Ishikawa (cell line): ENCODE data around the gene IGFBP7.

Experiments
- CEBPB ChIP-seq: IDR thresholded peaks from 2 replicates; pipeline ENCODE4 v1.6.1; 2012
- CREB1 ChIP-seq: IDR thresholded peaks from 2 replicates; pipeline ENCODE4 v1.6.1; 2012; ENCODE audit warnings: low read depth
- EGR1 ChIP-seq: IDR thresholded peaks from 2 replicates; pipeline ENCODE4 v1.6.1; 2012
- EP300 ChIP-seq: IDR thresholded peaks from 2 replicates; pipeline ENCODE4 v1.6.1; 2012; ENCODE audit warnings: borderline replicate concordance
- FOXM1 ChIP-seq: IDR thresholded peaks from 2 replicates; pipeline ENCODE4 v1.6.1; 2012; ENCODE audit warnings: low read depth, borderline replicate concordance
- NFIC ChIP-seq: IDR thresholded peaks from 2 replicates; pipeline ENCODE4 v1.6.1; 2012
- RAD21 ChIP-seq: IDR thresholded peaks from 2 replicates; pipeline ENCODE4 v1.6.1; 2012; ENCODE audit warnings: low read depth
- TAF1 ChIP-seq: IDR thresholded peaks from 2 replicates; pipeline ENCODE4 v1.6.1; 2012; ENCODE audit warnings: low read depth, mild to moderate bottlenecking
- TCF12 ChIP-seq: IDR thresholded peaks from 2 replicates; pipeline ENCODE4 v1.6.1; 2012; ENCODE audit warnings: low read depth
- TEAD4 ChIP-seq: IDR thresholded peaks from 2 replicates; pipeline ENCODE4 v1.6.1; 2012
- YY1 ChIP-seq: IDR thresholded peaks from 2 replicates; pipeline ENCODE4 v1.6.1; 2012; ENCODE audit warnings: low read depth
- ZBTB7A ChIP-seq: IDR thresholded peaks from 2 replicates; pipeline ENCODE4 v1.6.1; 2012; ENCODE audit warnings: low read depth
- TF ChIP-seq, protein P1 (sequence below): IDR thresholded peaks from 2 replicates; pipeline ENCODE4 v1.6.1; 2012; ENCODE audit warnings: low read depth, mild to moderate bottlenecking
- TF ChIP-seq, protein P2 (sequence below): IDR thresholded peaks from 2 replicates; pipeline ENCODE4 v1.6.1; 2012
- TF ChIP-seq, protein P3 (sequence below): IDR thresholded peaks from 2 replicates; pipeline ENCODE4 v1.6.1; 2012

IGFBP7 gene

DNA sequence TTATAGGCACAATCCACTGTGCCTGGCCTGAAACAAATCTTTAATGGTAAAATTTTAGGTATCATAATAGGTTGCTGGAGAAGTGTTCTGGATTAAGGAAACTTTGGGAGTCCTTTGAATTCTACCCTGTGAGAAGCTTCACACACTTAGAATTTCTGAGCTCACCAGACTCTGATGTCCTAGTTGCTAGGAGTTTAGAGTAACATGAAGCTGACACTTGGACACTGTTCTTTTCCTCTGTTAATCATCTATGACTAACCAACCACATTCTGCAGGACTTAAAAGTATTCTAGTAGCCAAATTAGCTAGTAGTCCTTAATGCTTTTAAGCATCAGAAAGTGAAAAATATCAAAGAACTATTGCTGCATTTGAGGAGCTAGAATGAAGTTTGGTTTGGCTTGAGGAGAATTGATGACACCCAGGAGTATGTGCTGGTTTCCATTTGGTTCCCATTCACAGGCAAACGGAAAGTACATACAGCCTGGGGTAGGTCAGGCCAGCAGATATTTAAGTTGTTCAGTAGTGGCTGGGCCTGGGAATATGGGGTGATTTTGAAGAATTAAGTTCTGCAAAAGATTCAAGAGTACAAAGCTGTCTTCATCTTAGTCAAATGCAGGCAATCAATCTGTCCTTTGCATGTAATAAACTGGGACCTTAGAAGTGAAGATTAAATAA lies 38.8 kb upstream of the IGFBP7 start:
- TF ChIP-seq, protein P1, sequence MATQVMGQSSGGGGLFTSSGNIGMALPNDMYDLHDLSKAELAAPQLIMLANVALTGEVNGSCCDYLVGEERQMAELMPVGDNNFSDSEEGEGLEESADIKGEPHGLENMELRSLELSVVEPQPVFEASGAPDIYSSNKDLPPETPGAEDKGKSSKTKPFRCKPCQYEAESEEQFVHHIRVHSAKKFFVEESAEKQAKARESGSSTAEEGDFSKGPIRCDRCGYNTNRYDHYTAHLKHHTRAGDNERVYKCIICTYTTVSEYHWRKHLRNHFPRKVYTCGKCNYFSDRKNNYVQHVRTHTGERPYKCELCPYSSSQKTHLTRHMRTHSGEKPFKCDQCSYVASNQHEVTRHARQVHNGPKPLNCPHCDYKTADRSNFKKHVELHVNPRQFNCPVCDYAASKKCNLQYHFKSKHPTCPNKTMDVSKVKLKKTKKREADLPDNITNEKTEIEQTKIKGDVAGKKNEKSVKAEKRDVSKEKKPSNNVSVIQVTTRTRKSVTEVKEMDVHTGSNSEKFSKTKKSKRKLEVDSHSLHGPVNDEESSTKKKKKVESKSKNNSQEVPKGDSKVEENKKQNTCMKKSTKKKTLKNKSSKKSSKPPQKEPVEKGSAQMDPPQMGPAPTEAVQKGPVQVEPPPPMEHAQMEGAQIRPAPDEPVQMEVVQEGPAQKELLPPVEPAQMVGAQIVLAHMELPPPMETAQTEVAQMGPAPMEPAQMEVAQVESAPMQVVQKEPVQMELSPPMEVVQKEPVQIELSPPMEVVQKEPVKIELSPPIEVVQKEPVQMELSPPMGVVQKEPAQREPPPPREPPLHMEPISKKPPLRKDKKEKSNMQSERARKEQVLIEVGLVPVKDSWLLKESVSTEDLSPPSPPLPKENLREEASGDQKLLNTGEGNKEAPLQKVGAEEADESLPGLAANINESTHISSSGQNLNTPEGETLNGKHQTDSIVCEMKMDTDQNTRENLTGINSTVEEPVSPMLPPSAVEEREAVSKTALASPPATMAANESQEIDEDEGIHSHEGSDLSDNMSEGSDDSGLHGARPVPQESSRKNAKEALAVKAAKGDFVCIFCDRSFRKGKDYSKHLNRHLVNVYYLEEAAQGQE: no peak
- TF ChIP-seq CREB1 (no peak), NFIC (no peak)

DNA sequence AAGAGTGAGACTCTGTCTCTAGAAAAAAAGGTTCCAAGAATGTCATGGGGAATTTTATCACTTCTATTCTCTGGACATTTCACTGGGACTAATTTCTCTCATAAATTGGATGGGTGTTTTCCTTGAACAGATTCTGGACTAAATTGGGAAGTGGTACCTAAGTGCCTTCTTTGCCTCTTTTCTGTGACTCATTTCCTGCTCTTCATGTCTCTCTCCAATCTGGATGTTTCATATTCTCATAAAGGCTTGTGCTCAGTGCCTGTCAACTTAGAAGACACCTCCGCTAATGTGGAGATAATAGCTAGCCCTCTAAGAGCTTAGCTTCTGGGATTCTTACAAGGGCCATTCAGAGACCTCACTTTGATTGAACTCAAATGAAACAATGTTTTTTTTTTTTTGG lies 38.0 kb upstream of the IGFBP7 start:
- TF ChIP-seq EP300: no peak
- TF ChIP-seq, protein P2, sequence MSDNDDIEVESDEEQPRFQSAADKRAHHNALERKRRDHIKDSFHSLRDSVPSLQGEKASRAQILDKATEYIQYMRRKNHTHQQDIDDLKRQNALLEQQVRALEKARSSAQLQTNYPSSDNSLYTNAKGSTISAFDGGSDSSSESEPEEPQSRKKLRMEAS: no peak
- TF ChIP-seq NFIC: no peak
- TF ChIP-seq FOXM1: no peak
- TF ChIP-seq, protein P3, sequence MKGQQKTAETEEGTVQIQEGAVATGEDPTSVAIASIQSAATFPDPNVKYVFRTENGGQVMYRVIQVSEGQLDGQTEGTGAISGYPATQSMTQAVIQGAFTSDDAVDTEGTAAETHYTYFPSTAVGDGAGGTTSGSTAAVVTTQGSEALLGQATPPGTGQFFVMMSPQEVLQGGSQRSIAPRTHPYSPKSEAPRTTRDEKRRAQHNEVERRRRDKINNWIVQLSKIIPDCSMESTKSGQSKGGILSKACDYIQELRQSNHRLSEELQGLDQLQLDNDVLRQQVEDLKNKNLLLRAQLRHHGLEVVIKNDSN: no peak
- no peak for TF ChIP-seq TEAD4
- no peak for TF ChIP-seq CREB1
- TF ChIP-seq YY1: no peak
- no peak for TF ChIP-seq RAD21
- TF ChIP-seq ZBTB7A: no peak
- TF ChIP-seq EGR1: no peak
- TF ChIP-seq, protein P1: no peak
- TF ChIP-seq TAF1: no peak
- no peak for TF ChIP-seq CEBPB
- TF ChIP-seq TCF12: no peak

DNA sequence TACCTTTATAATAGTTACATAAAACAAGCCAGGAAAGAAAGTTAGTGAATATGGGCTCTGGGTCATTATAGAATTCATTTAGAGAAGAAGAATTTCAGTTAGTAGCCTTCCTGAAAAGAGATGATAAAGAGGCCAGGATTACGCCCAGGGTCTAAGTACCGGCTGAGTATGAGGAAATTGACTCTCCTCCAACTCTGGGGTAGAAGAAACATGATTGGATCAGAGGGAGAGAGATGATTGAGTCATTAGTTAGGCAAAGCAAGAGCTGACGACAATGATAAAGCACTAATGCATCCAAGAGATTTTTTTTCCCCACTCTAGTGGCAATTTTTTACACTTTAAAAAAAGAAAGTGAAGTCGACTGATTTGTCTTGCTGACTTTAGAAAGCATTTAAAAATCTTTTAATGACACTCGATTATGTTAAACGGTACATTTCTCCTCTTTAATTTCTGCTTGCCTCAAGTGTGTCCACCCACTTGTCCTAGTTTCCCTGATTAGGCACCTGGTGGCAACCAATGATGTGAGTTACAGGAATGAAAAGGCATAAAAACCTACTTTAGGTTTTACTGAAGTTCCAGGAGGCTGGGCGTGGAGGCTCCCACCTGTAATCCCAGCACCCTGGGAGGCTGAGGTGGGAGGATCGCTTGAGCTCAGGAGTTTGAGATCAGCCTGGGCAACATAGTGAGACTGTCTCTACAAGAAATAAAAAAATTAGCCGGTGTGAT lies 37.3 kb upstream of the IGFBP7 start:
- TF ChIP-seq, protein P1: no peak
- no peak for TF ChIP-seq ZBTB7A
- TF ChIP-seq RAD21: no peak
- no peak for TF ChIP-seq EGR1
- TF ChIP-seq TCF12: no peak
- no peak for TF ChIP-seq CEBPB
- TF ChIP-seq EP300: no peak
- TF ChIP-seq, protein P2: no peak
- no peak for TF ChIP-seq TAF1
- TF ChIP-seq YY1: no peak
- TF ChIP-seq, protein P3: no peak

DNA sequence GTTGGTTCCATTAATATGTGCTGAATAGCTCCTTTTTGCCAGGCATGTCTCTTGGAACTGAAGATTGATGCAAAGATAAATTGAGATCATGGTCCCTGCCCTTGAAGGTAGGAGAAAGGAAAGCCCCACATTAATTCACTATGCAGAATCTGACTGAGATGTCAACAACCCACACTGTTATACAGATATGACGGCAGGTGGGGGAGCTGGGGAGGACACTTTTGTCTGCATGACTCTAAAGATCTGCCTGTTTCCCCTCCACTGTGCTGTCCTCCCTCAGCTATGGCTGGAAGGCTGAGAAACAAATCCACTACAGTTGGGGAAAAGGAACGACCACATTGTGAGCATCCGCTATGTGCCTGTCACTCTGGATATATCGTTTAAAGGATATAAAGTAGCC lies 36.3 kb upstream of the IGFBP7 start:
- TF ChIP-seq ZBTB7A (no peak), CEBPB (no peak), TCF12 (no peak), TEAD4 (no peak), YY1 (no peak), TAF1 (no peak), RAD21 (no peak)
- TF ChIP-seq, protein P2: no peak
- TF ChIP-seq, protein P1: no peak
